Measurements from ENCODE around the gene ZNF784.

Gene ZNF784

DNA sequence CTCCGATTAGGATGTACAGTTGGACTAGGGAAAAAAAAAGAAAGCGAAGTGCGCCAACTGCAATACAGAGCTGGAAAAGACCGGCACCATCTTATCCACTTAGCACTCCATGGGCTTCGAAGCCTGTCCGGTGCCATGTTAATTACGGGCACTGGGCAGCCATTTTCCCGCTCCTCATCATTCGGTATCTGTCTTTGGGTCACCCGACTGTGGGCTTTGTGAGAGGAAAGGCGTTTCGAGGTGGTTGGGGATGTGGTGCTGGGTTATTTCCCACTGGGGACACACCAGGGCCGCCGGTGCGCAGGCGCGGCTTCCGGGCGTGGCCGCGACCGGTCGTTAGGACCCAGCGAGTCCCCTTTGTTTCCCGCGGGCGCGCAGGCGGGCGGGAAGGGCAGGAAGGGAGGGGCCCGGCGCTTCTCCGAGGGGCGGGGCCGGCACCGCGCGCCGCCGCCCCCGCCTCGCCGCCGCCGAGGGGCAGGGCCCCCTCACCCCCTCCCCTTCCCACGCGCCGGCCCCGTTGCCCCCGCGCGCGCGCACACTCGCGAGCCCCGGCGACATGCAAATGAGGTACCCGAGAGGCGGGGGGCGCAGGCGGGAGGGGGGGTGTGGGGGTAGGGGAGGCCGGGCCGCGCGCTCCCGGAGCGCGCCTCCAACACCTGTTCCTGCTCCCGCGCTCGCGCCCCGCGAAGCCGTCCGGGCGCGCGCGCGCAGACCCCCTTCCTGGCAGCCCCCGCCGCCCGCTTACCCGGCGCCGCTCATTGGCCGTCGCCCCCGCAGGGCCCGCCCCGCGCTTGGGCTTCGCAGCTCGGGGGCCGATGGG lies 24.3 kb downstream of the ZNF784 start, which contains the start of gene ZNF524:
Gene ZNF524, plus strand, starts transcription at position 447 of the 820 bp plus-strand sequence. CDS start 1,825 bp downstream, outside the sequence.
- DNase-seq (ENCODE audit: low read depth, low spot score) = peak; percentile 69
- in situ Hi-C loops (cut with HindIII; ENCODE audit: low sequenced_read_pairs) = no loop called here
- TF ChIP-seq, protein P1, sequence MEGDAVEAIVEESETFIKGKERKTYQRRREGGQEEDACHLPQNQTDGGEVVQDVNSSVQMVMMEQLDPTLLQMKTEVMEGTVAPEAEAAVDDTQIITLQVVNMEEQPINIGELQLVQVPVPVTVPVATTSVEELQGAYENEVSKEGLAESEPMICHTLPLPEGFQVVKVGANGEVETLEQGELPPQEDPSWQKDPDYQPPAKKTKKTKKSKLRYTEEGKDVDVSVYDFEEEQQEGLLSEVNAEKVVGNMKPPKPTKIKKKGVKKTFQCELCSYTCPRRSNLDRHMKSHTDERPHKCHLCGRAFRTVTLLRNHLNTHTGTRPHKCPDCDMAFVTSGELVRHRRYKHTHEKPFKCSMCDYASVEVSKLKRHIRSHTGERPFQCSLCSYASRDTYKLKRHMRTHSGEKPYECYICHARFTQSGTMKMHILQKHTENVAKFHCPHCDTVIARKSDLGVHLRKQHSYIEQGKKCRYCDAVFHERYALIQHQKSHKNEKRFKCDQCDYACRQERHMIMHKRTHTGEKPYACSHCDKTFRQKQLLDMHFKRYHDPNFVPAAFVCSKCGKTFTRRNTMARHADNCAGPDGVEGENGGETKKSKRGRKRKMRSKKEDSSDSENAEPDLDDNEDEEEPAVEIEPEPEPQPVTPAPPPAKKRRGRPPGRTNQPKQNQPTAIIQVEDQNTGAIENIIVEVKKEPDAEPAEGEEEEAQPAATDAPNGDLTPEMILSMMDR (IDR thresholded peaks at IDR 0.05; ENCODE audit: low read depth, low read length) = no peak
- H3K4me3 ChIP-seq (ENCODE audit: low read depth, low read length) = peak within 1 kb of the TSS; percentile 84

DNA sequence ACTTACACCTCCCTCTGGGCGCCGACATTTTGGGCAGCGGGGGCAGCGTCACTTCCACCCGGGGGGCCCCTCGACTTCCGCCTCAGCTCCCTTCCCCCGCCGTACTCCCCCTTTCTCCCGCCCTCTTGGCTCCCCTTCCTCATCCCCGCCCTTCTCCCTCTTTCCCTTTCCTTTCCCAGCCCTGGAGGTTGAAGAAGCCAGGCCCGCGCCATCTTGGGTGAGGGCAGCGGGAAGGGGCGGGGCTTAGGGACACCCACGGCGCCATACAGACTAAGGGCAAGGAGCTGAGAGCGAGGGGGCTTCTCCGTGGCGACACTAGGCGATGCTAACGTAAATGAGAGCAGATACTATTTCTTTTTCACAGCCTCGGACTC lies 24.9 kb downstream of the ZNF784 start, which contains the start of gene FIZ1:
Gene FIZ1, minus strand, starts transcription at position 50 of the 374 bp plus-strand sequence. CDS start 1,652 bp downstream, outside the sequence.
- DNase-seq (ENCODE audit: low read depth, low spot score) = peak; percentile 99

DNA sequence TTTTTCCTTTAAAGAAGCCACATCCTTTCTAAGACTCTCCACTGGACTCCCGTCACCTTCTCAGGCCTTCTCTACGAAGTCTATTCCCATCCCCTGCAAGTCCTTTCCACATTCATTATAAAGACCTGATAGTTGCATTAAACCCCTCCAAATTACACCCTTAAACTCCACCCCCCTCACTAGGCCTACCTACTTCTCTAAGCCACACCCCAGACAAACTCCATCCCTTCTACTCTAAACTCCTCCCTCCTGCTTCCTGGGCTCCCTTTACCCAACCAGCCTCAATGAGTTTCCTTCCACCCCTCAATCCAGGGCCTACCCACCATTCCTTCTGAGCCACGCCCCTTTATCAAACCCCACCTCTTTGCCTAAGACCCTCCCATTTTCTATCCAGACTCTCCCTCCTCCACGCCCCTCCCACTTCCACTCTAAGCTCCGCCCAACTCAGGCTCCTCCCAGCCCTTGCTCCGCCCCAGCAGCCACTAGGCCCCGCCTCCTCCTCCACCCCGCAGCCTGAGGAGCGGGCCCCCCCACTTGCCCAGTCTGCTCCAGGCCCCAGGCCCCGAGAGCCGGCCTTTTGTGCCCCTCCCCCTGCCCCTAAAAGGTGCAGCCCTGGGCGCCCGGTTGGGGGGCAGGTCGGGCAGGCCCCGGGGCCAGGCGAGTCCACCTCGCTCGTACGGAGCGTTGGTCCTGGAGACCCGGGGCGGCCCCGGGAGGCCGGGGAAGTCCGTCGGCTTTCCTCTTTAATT lies 25.5 kb downstream of the ZNF784 start:
- DNase-seq (ENCODE audit: low read depth, low spot score) = peak; percentile 97
- in situ Hi-C loops (cut with HindIII; ENCODE audit: low sequenced_read_pairs) = no loop called here
- TF ChIP-seq, protein P1 (IDR thresholded peaks at IDR 0.05; ENCODE audit: low read depth, low read length) = no peak
- peak overlapping the region; percentile 84 for H3K4me3 ChIP-seq (ENCODE audit: low read depth, low read length)

More for the DNA sequence above, 24.9 kb downstream of the ZNF784 start, which contains the start of gene FIZ1:
- H3K4me3 ChIP-seq (ENCODE audit: low read depth, low read length) = peak within 1 kb of the TSS; percentile 84
- in situ Hi-C loops (cut with HindIII; ENCODE audit: low sequenced_read_pairs) = no loop called here
- TF ChIP-seq, protein P1 (IDR thresholded peaks at IDR 0.05; ENCODE audit: low read depth, low read length) = no peak

DNA sequence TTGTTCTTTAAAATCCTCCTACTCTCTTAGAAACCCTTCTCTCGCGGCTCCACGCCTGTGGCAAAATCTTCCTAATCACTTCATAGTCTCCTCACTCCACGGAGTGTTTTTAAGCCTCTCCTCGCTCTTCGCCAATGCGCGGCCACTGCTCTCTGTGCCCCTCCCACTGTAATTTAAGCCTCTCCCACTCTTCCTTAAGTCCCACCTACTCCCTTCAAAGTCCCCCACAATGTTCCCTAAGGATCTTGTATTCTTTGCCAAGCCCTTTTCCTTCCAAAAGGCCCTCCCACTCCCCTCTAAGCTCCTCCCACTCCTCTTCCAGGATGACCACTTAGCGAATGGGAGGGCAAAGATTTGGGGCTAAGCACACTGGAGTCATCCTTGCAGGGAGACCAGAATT lies 26.3 kb downstream of the ZNF784 start:
- TF ChIP-seq, protein P1 (IDR thresholded peaks at IDR 0.05; ENCODE audit: low read depth, low read length) = no peak
- H3K4me3 ChIP-seq (ENCODE audit: low read depth, low read length) = no peak overlapping the region
- no peak for DNase-seq (ENCODE audit: low read depth, low spot score)
- in situ Hi-C loops (cut with HindIII; ENCODE audit: low sequenced_read_pairs) = no loop called here

GRCh38 chr19:55597501-55597921 lies 26.9 kb downstream of the ZNF784 start:
- TF ChIP-seq, protein P1 (IDR thresholded peaks at IDR 0.05; ENCODE audit: low read depth, low read length) = no peak
- in situ Hi-C loops (cut with HindIII; ENCODE audit: low sequenced_read_pairs) = no loop called here
- DNase-seq (ENCODE audit: low read depth, low spot score) = no peak
- H3K4me3 ChIP-seq (ENCODE audit: low read depth, low read length) = no peak overlapping the region

- no peak overlapping the region for H3K4me3 ChIP-seq (ENCODE audit: low read depth, low read length)
- TF ChIP-seq, protein P1 (IDR thresholded peaks at IDR 0.05; ENCODE audit: low read depth, low read length) = no peak
- in situ Hi-C loops (cut with HindIII; ENCODE audit: low sequenced_read_pairs) = no loop called here
- no peak for DNase-seq (ENCODE audit: low read depth, low spot score)
Observed at GRCh38 chr19:55596304-55596703, 28.1 kb downstream of the ZNF784 start.
